Tibial nerve (tissue), 4 donors: ENCODE measurements around the gene GMEB2.

ENCODE experiments used
- EP300 ChIP-seq, 2 donors: sonication (generic); formaldehyde crosslinking; IDR thresholded peaks; one replicate each; pipeline ENCODE4 v1.6.1; 2017; ENCODE audit warnings: antibody characterized with exemption in 2 of 2, mild to moderate bottlenecking in 1 of 2
- TF ChIP-seq, protein P1 (sequence below), 5 experiments: fragments of 200-600 bp in 3 of 5; fragments of 450-650 bp in 2 of 5; sonication (generic) in 3 of 5; IDR thresholded peaks; one replicate each; pipeline ENCODE4 v1.5.1; 2016 to 2019; ENCODE audit warnings: antibody characterized with exemption in 5 of 5, mild to moderate bottlenecking in 3 of 5, moderate library complexity in 2 of 5

DNA sequence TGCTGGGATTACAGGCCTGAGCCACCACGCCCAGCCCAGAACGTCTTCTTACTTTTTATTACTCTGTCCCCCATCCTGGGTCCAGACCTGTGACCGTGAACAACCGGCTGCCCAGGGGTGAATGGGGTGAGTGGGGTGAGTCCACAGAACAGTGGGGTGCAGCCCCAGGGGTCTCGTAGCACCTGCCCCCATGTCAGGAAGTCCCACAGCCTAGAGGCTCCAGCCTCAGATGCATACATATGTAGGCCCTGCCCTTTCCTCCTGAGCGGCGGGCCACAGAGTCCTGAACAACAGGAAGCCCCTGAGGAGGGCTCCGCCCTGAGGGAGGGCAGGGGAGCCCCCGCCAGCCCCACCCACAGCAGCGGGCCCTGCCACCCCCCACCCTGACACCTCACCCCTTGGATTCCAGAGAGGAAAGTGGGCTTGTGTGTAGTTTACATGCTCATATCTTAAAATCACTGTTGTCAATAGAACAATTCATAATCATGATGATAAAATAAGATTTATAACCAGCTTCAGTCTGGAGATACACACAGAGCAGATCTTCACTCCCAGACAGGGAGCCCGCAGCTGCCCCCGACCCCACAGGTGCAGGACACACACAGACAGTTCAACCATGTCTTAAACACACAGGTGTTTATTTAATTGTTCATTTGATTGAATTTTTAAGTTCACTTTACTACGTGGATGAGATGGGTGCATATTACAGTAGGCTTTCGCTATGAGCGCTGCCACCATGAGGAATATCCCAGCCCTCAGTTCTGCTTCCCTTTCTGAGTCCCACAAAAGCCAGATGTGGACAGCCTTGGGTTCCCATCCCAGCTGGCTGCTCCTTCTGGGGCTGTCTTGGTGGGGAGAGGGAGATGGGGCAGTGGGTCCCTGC, 12.4 kb upstream of the GMEB2 start:
- TF ChIP-seq, protein P1, sequence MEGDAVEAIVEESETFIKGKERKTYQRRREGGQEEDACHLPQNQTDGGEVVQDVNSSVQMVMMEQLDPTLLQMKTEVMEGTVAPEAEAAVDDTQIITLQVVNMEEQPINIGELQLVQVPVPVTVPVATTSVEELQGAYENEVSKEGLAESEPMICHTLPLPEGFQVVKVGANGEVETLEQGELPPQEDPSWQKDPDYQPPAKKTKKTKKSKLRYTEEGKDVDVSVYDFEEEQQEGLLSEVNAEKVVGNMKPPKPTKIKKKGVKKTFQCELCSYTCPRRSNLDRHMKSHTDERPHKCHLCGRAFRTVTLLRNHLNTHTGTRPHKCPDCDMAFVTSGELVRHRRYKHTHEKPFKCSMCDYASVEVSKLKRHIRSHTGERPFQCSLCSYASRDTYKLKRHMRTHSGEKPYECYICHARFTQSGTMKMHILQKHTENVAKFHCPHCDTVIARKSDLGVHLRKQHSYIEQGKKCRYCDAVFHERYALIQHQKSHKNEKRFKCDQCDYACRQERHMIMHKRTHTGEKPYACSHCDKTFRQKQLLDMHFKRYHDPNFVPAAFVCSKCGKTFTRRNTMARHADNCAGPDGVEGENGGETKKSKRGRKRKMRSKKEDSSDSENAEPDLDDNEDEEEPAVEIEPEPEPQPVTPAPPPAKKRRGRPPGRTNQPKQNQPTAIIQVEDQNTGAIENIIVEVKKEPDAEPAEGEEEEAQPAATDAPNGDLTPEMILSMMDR (IDR thresholded peaks at IDR 0.05) = no peak
- TF ChIP-seq EP300 (IDR thresholded peaks at IDR 0.05) = no peak
